ENCODE results near the gene USP37.

GRCh38 chr2:218471036-218471435 lies 97.1 kb downstream of the USP37 start:
- TF ChIP-seq POLR2A (IDR thresholded peaks at IDR 0.05; ENCODE audit: low read length): no peak
- TF ChIP-seq GATA1 (IDR thresholded peaks at IDR 0.05; ENCODE audit: low read depth, low read length): no peak

Measured in erythroblast (primary cell).